Cardiac muscle cell (in vitro differentiated cells and primary cell): Measurements from ENCODE around the gene CALCR. TPM values are rescaled to one million over a fixed set of nuclear protein-coding genes. Genes with fewer than 3 reads are reported as not detected.

Experiments
- DNase-seq, 2 donors: peaks; one replicate each; pipeline versions ENCODE4 v3.0.0 to v3.0.0-alpha.2; 2010 to 2017; ENCODE audit warnings: low read depth in 1 of 2, low spot score in 1 of 2
- H3K27ac ChIP-seq: fragments of 200-600 bp; sonication (generic); 2 replicates; pipeline ENCODE4 v1.5.1; 2016
- H3K27me3 ChIP-seq: fragments of 200-600 bp; sonication (generic); 2 replicates; pipeline ENCODE4 v1.6.0; 2016; ENCODE audit warnings: control low read depth
- H3K36me3 ChIP-seq: fragments of 200-600 bp; sonication (generic); 2 replicates; pipeline ENCODE4 v1.5.1; 2016; ENCODE audit warnings: control low read depth
- H3K4me1 ChIP-seq: fragments of 200-600 bp; sonication (generic); 2 replicates; pipeline ENCODE4 v1.8.1; 2017; ENCODE audit warnings: low read depth, mild to moderate bottlenecking, mixed run types
- H3K4me3 ChIP-seq: fragments of 200-600 bp; sonication (generic); 2 replicates; pipeline ENCODE4 v1.5.1; 2016; ENCODE audit warnings: mild to moderate bottlenecking
- H3K9me3 ChIP-seq: fragments of 200-600 bp; sonication (generic); 2 replicates; pipeline ENCODE4 v1.5.1; 2017; ENCODE audit warnings: low read depth, mild to moderate bottlenecking, control low read depth
- CTCF ChIP-seq: IDR thresholded peaks from 2 replicates; pipeline ENCODE4 v1.5.1; 2012; ENCODE audit warnings: low read depth, mild to moderate bottlenecking, low read length
- polyA plus RNA-seq: library from polyadenylated mRNA; unstranded; fragments of >200 nt; fragmentation: Nextera tagmentation; extraction: Ambion mirVana; gene quantifications from 2 replicates; pipeline ENCODE4 v1.2.1, GENCODE V29; 2016
- total RNA-seq: library from RNA; depleted of rRNA; stranded (reverse); fragments of >200 nt; gene quantifications from 2 replicates; pipeline ENCODE4 v1.2.3, GENCODE V29; 2016

The CALCR gene
- total RNA-seq (not detected in 2 replicates), polyA plus RNA-seq (not detected in 2 replicates)

GRCh38 chr7:93574646-93575554, at the start of gene CALCR:
TSS of gene CALCR (minus strand) at chr7:93574724. CDS start at chr7:93486981, 87,743 bp downstream.
- no peak for TF ChIP-seq CTCF
- peak in 1 of 2 donors; percentile 49 for DNase-seq
- Histone ChIP-seq H3K4me1 (peaks cover 2% of the 10 kb centered on the region), H3K36me3 (no peaks in the 10 kb centered on the region), H3K4me3 (peak within 1 kb of the TSS; percentile 47), H3K27me3 (peaks cover 76% of the 10 kb centered on the region), H3K9me3 (no peaks in the 10 kb centered on the region), H3K27ac (no peak within 1 kb of the TSS)

GRCh38 chr7:93623816-93624215, 49.3 kb upstream of the CALCR start:
- H3K9me3 ChIP-seq = no peaks in the 10 kb centered on the region
- no peak overlapping the region for H3K27ac ChIP-seq
- no peaks in the 10 kb centered on the region for H3K27me3 ChIP-seq
- no peak overlapping the region for H3K4me3 ChIP-seq
- no peaks in the 10 kb centered on the region for H3K36me3 ChIP-seq
- DNase-seq = no peak
- no peak for TF ChIP-seq CTCF
- no peaks in the 10 kb centered on the region for H3K4me1 ChIP-seq

GRCh38 chr7:93622036-93623033, 47.8 kb upstream of the CALCR start:
- Histone ChIP-seq H3K4me3 (no peak overlapping the region), H3K36me3 (no peaks in the 10 kb centered on the region), H3K27me3 (no peaks in the 10 kb centered on the region), H3K27ac (no peak overlapping the region), H3K9me3 (no peaks in the 10 kb centered on the region), H3K4me1 (no peaks in the 10 kb centered on the region)
- peak; percentile 38 for TF ChIP-seq CTCF
- peak; percentile 49 for DNase-seq

GRCh38 chr7:93620864-93621263, 46.3 kb upstream of the CALCR start:
- Histone ChIP-seq H3K4me1 (no peaks in the 10 kb centered on the region), H3K27me3 (no peaks in the 10 kb centered on the region), H3K27ac (no peak overlapping the region), H3K36me3 (no peaks in the 10 kb centered on the region), H3K4me3 (no peak overlapping the region), H3K9me3 (no peaks in the 10 kb centered on the region)
- TF ChIP-seq CTCF = no peak
- DNase-seq = no peak

- Histone ChIP-seq H3K36me3 (no peaks in the 10 kb centered on the region), H3K27ac (no peak overlapping the region), H3K9me3 (no peaks in the 10 kb centered on the region), H3K4me3 (no peak overlapping the region), H3K4me1 (no peaks in the 10 kb centered on the region), H3K27me3 (no peaks in the 10 kb centered on the region)
- no peak for DNase-seq
- no peak for TF ChIP-seq CTCF
Observed at GRCh38 chr7:93620057-93620456, 45.5 kb upstream of the CALCR start.
